Osteoblast (primary cell): Measurements from ENCODE around the gene SLC5A10. TPM values are rescaled to one million over a fixed set of nuclear protein-coding genes. Genes with fewer than 3 reads are reported as not detected.
A peak's percentile ranks its signal among the peaks of the same experiment; 100 is the strongest.

Experiments
- DNase-seq: peaks from one replicate; pipeline ENCODE4 v3.0.0; 2011; ENCODE audit warnings: low spot score, mixed read lengths; ENCODE audit not compliant: insufficient read length; ENCODE audit errors: missing footprints
- H2AFZ ChIP-seq: 2 replicates; pipeline ENCODE4 v1.6.0; 2011; ENCODE audit warnings: mild to moderate bottlenecking, low read length
- H3K27ac ChIP-seq: 2 replicates; pipeline ENCODE4 v1.5.1; 2011; ENCODE audit warnings: mild to moderate bottlenecking, low read depth, low read length, moderate library complexity
- H3K27me3 ChIP-seq: 2 replicates; pipeline ENCODE4 v1.6.0; 2012; ENCODE audit warnings: mild to moderate bottlenecking, control low read depth, inconsistent platforms, low read length, moderate library complexity; ENCODE audit not compliant: insufficient read depth
- H3K36me3 ChIP-seq: 2 replicates; pipeline ENCODE4 v1.5.1; 2011; ENCODE audit warnings: mild to moderate bottlenecking, low read length, control low read depth, moderate library complexity; ENCODE audit not compliant: insufficient read depth
- H3K4me1 ChIP-seq: 2 replicates; pipeline ENCODE4 v1.5.1; 2011; ENCODE audit warnings: mild to moderate bottlenecking, low read length, control low read depth, moderate library complexity; ENCODE audit not compliant: insufficient read depth
- H3K4me2 ChIP-seq: 2 replicates; pipeline ENCODE4 v1.6.0; 2011; ENCODE audit warnings: mild to moderate bottlenecking, low read length; ENCODE audit not compliant: insufficient read depth
- H3K4me3 ChIP-seq: fragments of 200-600 bp; sonication (generic); 3 replicates; pipeline ENCODE4 v1.5.1; 2012; ENCODE audit warnings: mild to moderate bottlenecking, low read length, inconsistent platforms; ENCODE audit not compliant: insufficient read depth
- H3K79me2 ChIP-seq: 2 replicates; pipeline ENCODE4 v1.6.0; 2012; ENCODE audit warnings: mild to moderate bottlenecking, low read length, control low read depth, inconsistent platforms; ENCODE audit not compliant: insufficient read depth
- H3K9me3 ChIP-seq: 2 replicates; pipeline ENCODE4 v1.5.1; 2011; ENCODE audit warnings: low read depth, low read length, control low read depth
- H4K20me1 ChIP-seq: 2 replicates; pipeline ENCODE4 v1.6.0; 2012; ENCODE audit warnings: mild to moderate bottlenecking, low read length, control low read depth; ENCODE audit not compliant: insufficient read depth
- total RNA-seq: library from RNA; depleted of rRNA; stranded (reverse); fragments of >200 nt; gene quantifications from 2 replicates; pipeline ENCODE4 v1.2.3, GENCODE V29; 2012
- TF ChIP-seq, protein P1 (sequence below): IDR thresholded peaks from 2 replicates; pipeline ENCODE4 v1.5.1; 2011; ENCODE audit warnings: mild to moderate bottlenecking, low read depth, low read length, moderate library complexity; ENCODE audit errors: extremely low read depth

Gene SLC5A10
- total RNA-seq, 1 donor, result not detected

DNA sequence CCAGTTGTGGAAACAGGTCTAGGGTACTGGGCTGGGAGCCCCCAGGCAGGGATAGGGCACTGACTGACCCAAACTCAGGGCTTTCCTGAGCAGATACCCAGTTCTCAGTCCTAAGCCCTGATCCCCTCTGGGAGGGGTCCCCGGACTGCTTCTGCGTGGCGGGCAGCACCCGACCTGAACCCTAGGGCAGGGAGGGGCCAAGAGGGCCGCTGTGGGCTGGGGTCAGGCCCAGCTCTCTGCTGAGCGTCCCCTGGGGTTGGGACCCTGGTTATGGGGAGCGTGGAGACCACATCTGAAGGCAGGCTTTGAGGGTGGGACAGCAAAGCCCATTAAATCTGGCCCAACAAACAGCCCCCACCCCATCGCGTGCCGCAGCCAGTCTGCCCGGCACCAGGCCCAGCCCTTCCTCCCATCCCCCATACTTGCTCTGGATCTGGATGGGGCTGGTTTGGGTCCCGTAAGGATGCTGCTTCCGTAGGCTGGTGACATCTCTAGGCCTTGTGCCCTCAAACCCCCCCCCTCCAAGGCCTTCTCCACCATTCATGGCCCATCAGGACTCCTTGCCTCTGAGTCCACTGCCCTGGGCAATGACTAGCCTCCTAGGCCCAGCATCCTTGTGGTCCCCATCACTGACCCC lies 53.3 kb downstream of the SLC5A10 start:
- Histone ChIP-seq H2AFZ (peak overlapping the region; percentile 59), H3K79me2 (peaks cover 36% of the 10 kb centered on the region), H3K4me2 (peak overlapping the region; percentile 84), H3K4me1 (peaks cover 35% of the 10 kb centered on the region), H3K27me3 (no peaks in the 10 kb centered on the region), H3K4me3 (peak overlapping the region; percentile 73), H3K36me3 (peaks cover 3% of the 10 kb centered on the region), H3K27ac (peak overlapping the region; percentile 72), H3K9me3 (no peaks in the 10 kb centered on the region), H4K20me1 (peaks cover 17% of the 10 kb centered on the region)
- TF ChIP-seq, protein P1, sequence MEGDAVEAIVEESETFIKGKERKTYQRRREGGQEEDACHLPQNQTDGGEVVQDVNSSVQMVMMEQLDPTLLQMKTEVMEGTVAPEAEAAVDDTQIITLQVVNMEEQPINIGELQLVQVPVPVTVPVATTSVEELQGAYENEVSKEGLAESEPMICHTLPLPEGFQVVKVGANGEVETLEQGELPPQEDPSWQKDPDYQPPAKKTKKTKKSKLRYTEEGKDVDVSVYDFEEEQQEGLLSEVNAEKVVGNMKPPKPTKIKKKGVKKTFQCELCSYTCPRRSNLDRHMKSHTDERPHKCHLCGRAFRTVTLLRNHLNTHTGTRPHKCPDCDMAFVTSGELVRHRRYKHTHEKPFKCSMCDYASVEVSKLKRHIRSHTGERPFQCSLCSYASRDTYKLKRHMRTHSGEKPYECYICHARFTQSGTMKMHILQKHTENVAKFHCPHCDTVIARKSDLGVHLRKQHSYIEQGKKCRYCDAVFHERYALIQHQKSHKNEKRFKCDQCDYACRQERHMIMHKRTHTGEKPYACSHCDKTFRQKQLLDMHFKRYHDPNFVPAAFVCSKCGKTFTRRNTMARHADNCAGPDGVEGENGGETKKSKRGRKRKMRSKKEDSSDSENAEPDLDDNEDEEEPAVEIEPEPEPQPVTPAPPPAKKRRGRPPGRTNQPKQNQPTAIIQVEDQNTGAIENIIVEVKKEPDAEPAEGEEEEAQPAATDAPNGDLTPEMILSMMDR, result no peak
- no peak for DNase-seq

DNA sequence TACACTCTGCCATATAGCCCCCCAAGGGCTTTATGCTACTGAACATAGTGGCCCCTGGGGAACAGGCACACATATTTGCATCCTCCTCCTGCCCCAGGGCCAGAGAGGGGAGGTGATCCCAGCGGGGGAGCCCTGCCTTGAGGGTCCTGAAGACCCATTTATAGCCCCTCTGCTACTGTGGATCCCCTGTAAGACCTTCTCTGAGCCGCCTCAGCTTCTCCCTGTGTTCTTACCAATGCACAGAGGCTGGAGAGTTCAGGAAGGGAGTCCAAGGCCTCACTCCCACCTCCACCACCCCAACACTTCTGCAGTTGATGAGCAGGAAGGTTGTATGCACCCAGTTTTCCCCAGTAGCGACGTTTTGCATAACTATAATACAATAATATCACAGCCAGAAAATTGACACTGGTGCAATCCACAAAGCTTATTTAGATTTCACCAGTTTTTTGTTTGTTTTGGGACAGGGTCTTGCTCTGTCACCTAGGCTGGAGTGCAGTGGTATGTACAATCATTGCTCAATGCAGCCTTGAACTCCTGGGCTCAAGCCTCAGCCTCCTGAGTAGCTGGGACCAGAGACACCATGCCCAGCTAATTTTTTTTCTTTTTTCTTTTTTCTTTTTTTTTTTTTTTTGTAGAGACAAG lies 53.9 kb downstream of the SLC5A10 start:
- no peak overlapping the region for H2AFZ ChIP-seq
- peaks cover 11% of the 10 kb centered on the region for H4K20me1 ChIP-seq
- peaks cover 28% of the 10 kb centered on the region for H3K4me1 ChIP-seq
- H3K27ac ChIP-seq, result no peak overlapping the region
- no peak for DNase-seq
- peaks cover 30% of the 10 kb centered on the region for H3K79me2 ChIP-seq
- no peaks in the 10 kb centered on the region for H3K36me3 ChIP-seq
- no peak overlapping the region for H3K4me2 ChIP-seq
- no peaks in the 10 kb centered on the region for H3K9me3 ChIP-seq
- H3K27me3 ChIP-seq, result no peaks in the 10 kb centered on the region
- TF ChIP-seq, protein P1, result no peak
- H3K4me3 ChIP-seq, result no peak overlapping the region

- Histone ChIP-seq H3K4me3 (no peak overlapping the region), H3K36me3 (no peaks in the 10 kb centered on the region), H3K4me2 (no peak overlapping the region), H4K20me1 (peaks cover 8% of the 10 kb centered on the region), H2AFZ (no peak overlapping the region), H3K4me1 (peaks cover 20% of the 10 kb centered on the region), H3K27ac (no peak overlapping the region), H3K79me2 (peaks cover 22% of the 10 kb centered on the region), H3K9me3 (no peaks in the 10 kb centered on the region), H3K27me3 (no peaks in the 10 kb centered on the region)
- TF ChIP-seq, protein P1, result no peak
- DNase-seq, result no peak
Measured at GRCh38 chr17:19006698-19007097, 54.7 kb downstream of the SLC5A10 start.

DNA sequence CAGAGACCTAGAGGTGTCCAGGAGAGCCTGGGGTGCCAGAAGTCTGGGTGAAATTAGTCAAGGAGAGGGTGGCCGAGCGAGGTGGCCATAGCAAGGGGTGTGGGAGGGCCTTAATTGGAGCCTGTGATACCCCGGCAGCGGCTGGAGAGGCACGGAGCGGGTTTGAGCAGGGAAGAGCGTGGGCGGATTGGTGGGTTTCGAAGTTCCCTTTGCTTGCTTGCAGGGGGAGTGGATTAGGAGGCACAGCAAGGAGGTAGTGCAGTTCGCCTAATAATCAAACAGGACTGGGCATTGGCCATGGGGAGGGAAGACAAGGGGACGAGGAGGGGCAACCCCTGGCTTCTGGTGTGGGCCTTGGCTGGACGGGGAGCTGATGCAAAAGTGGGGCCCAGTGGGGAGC lies 58.0 kb downstream of the SLC5A10 start:
- no peaks in the 10 kb centered on the region for H3K4me1 ChIP-seq
- DNase-seq, result no peak
- H3K27me3 ChIP-seq, result no peaks in the 10 kb centered on the region
- no peaks in the 10 kb centered on the region for H3K79me2 ChIP-seq
- no peak overlapping the region for H3K4me2 ChIP-seq
- TF ChIP-seq, protein P1, result no peak
- no peaks in the 10 kb centered on the region for H4K20me1 ChIP-seq
- H2AFZ ChIP-seq, result no peak overlapping the region
- no peak overlapping the region for H3K27ac ChIP-seq
- no peaks in the 10 kb centered on the region for H3K36me3 ChIP-seq
- no peaks in the 10 kb centered on the region for H3K9me3 ChIP-seq
- H3K4me3 ChIP-seq, result no peak overlapping the region
